ENCODE data around the gene SF3B2.

GRCh38 chr11:66072081-66072480 is 19.9 kb downstream of the SF3B2 start:
- no peak for TF ChIP-seq TAF1 (IDR thresholded peaks at IDR 0.05; ENCODE audit: borderline replicate concordance, insufficient read depth, low read length)
- TF ChIP-seq POLR2AphosphoS5 (IDR thresholded peaks at IDR 0.05; ENCODE audit: low read depth, low read length): no peak
- TF ChIP-seq SIN3A (IDR thresholded peaks at IDR 0.05; ENCODE audit: borderline replicate concordance, insufficient read depth, low read length): no peak
- TF ChIP-seq FOXP2 (optimal IDR thresholded peaks at IDR 0.05; ENCODE audit: borderline replicate concordance, extremely low read depth, extremely low read length, insufficient read depth): no peak
- TF ChIP-seq, protein P1, sequence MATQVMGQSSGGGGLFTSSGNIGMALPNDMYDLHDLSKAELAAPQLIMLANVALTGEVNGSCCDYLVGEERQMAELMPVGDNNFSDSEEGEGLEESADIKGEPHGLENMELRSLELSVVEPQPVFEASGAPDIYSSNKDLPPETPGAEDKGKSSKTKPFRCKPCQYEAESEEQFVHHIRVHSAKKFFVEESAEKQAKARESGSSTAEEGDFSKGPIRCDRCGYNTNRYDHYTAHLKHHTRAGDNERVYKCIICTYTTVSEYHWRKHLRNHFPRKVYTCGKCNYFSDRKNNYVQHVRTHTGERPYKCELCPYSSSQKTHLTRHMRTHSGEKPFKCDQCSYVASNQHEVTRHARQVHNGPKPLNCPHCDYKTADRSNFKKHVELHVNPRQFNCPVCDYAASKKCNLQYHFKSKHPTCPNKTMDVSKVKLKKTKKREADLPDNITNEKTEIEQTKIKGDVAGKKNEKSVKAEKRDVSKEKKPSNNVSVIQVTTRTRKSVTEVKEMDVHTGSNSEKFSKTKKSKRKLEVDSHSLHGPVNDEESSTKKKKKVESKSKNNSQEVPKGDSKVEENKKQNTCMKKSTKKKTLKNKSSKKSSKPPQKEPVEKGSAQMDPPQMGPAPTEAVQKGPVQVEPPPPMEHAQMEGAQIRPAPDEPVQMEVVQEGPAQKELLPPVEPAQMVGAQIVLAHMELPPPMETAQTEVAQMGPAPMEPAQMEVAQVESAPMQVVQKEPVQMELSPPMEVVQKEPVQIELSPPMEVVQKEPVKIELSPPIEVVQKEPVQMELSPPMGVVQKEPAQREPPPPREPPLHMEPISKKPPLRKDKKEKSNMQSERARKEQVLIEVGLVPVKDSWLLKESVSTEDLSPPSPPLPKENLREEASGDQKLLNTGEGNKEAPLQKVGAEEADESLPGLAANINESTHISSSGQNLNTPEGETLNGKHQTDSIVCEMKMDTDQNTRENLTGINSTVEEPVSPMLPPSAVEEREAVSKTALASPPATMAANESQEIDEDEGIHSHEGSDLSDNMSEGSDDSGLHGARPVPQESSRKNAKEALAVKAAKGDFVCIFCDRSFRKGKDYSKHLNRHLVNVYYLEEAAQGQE (IDR thresholded peaks at IDR 0.05; ENCODE audit: insufficient read depth in 1 of 2, low read depth in 2 of 2, low read length in 2 of 2): no peak

All from PFSK-1 (cell line).